ENCODE data around the gene DIDO1.

The DIDO1 gene

GRCh38 chr20:62947532-62948300 lies 21.4 kb upstream of the DIDO1 start:
- no peak for TF ChIP-seq CTCF (IDR thresholded peaks at IDR 0.05; ENCODE audit: control insufficient read depth, insufficient read depth, low read depth, low read length, missing control alignments)
- DNase-seq (ENCODE audit: low read depth): no peak
- no peak overlapping the region for H3K4me3 ChIP-seq (ENCODE audit: control insufficient read depth, low read depth, low read length)

DNA sequence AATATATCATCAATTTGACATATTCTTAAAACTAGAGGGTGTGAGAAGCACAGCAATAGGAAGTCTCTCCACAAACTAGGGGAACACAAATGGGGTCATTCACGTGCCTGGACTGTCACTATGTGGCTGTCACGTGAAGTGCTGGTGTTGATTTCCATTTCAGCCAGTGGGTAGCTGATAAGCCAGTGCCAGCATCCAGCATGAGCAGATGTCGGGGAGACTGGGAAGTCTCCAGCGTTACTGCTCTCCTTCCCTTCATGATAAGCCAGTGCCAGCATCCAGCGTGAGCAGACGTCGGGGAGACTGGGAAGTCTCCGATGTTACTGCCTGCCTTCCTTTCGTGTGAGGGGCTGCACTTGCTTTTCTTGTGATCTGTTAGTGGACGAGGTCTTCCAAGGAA lies 20.6 kb upstream of the DIDO1 start:
- no peak for TF ChIP-seq CTCF (IDR thresholded peaks at IDR 0.05; ENCODE audit: control insufficient read depth, insufficient read depth, low read depth, low read length, missing control alignments)
- H3K4me3 ChIP-seq (ENCODE audit: control insufficient read depth, low read depth, low read length): no peak overlapping the region
- DNase-seq (ENCODE audit: low read depth): no peak

GRCh38 chr20:62945771-62946339 lies 19.6 kb upstream of the DIDO1 start:
- DNase-seq (ENCODE audit: low read depth): no peak
- H3K4me3 ChIP-seq (ENCODE audit: control insufficient read depth, low read depth, low read length): no peak overlapping the region
- TF ChIP-seq CTCF (IDR thresholded peaks at IDR 0.05; ENCODE audit: control insufficient read depth, insufficient read depth, low read depth, low read length, missing control alignments): no peak

DNA sequence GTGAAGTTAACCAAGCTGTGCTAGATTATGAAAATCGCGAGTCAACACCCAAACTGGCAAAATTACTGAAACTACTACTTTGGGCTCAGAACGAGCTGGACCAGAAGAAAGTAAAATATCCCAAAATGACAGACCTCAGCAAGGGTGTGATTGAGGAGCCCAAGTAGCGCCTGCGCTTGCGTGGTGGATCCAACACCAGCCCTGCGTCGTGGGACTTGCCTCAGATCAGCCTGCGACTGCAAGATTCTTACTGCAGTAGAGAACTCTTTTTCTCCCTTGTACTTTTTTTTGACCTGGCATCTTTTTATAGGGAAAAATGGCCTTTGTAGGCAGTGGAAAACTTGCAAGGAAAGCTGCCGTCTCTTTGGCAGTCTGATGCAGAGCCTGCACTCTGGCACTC lies 18.4 kb upstream of the DIDO1 start:
- H3K4me3 ChIP-seq (ENCODE audit: control insufficient read depth, low read depth, low read length): no peak overlapping the region
- DNase-seq (ENCODE audit: low read depth): no peak
- no peak for TF ChIP-seq CTCF (IDR thresholded peaks at IDR 0.05; ENCODE audit: control insufficient read depth, insufficient read depth, low read depth, low read length, missing control alignments)

DNA sequence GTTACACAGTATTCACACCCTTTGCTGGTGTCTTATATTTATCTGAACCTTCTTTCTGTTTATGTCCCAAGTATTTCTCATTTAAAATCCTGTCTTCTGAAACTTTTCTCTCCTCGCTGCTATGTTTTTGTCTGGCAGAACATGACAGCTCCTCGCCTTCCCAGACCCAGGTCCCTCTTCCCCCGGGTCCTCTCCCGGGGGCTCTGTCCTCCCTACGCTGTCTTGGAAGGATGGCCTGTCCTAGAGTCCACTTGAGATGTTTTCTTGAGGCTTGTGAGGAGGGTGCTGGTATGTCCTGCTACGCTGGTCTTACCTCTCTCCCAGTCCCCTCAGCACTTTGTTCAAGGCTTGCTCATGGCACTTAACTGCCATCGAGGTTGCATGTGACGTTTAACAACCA lies 17.9 kb upstream of the DIDO1 start:
- DNase-seq (ENCODE audit: low read depth): no peak
- no peak for TF ChIP-seq CTCF (IDR thresholded peaks at IDR 0.05; ENCODE audit: control insufficient read depth, insufficient read depth, low read depth, low read length, missing control alignments)
- H3K4me3 ChIP-seq (ENCODE audit: control insufficient read depth, low read depth, low read length): no peak overlapping the region

GRCh38 chr20:62943396-62943795 lies 17.1 kb upstream of the DIDO1 start:
- no peak overlapping the region for H3K4me3 ChIP-seq (ENCODE audit: control insufficient read depth, low read depth, low read length)
- no peak for TF ChIP-seq CTCF (IDR thresholded peaks at IDR 0.05; ENCODE audit: control insufficient read depth, insufficient read depth, low read depth, low read length, missing control alignments)
- DNase-seq (ENCODE audit: low read depth): no peak

Data from AG09309 (cell line).